ENCODE data around the gene TMEM51. TPM values are rescaled to one million over a fixed set of nuclear protein-coding genes. Genes with fewer than 3 reads are reported as not detected.

Gene TMEM51
- total and polyA plus RNA-seq, 9 of the 15 experiments (the other 6 are each of a cell fraction or from before 2014, with no cell fraction given): 0.06 to 1.4 (median 0.58) TPM

GRCh38 chr1:15260418-15261154, 107.0 kb downstream of the TMEM51 start (continued):
- TF ChIP-seq FOXJ2 (tag; IDR thresholded peaks at IDR 0.05) (0 out of 2 replicates have a peak, but pooled peaks have one; percentile 31), MEIS2 (IDR thresholded peaks at IDR 0.05; ENCODE audit: partially characterized antibody) (peak; percentile 25), TAL1 (IDR thresholded peaks at IDR 0.05) (peak; percentile 71), PRMT5 (CRISPR knock-in tag; IDR thresholded peaks at IDR 0.05) (no peak), SRF (CRISPR knock-in tag; IDR thresholded peaks at IDR 0.05) (peak; percentile 63 to 96; a peak in 3 of 4 replicates), ELF1 (tag; IDR thresholded peaks at IDR 0.05) (no peak), ZNF175 (CRISPR knock-in tag; IDR thresholded peaks at IDR 0.05; ENCODE audit: low read depth) (0 out of 2 replicates have a peak, but pooled peaks have one; percentile 20), ZNF212 (CRISPR knock-in tag; IDR thresholded peaks at IDR 0.05) (no peak), FOXM1 (IDR thresholded peaks at IDR 0.05; ENCODE audit: low read depth) (0 out of 2 replicates have a peak, but pooled peaks have one; percentile 37), FOXM1 (CRISPR knock-in tag; IDR thresholded peaks at IDR 0.05; ENCODE audit: low read depth) (no peak), TOE1 (IDR thresholded peaks at IDR 0.05; ENCODE audit: borderline replicate concordance) (peak; percentile 84), TOE1 (CRISPR knock-in tag; IDR thresholded peaks at IDR 0.05; ENCODE audit: borderline replicate concordance, low read depth) (no peak), GATA2 (CRISPR knock-in tag; IDR thresholded peaks at IDR 0.05) (peak; percentile 74), ZNF12 (CRISPR knock-in tag; IDR thresholded peaks at IDR 0.05) (no peak), ZNF511 (CRISPR knock-in tag; IDR thresholded peaks at IDR 0.05) (0 out of 2 replicates have a peak, but pooled peaks have one; percentile 25), AFF1 (IDR thresholded peaks at IDR 0.05; ENCODE audit: low read depth in 1 of 2, partially characterized antibody in 2 of 2) (peak in 1 of 2 experiments; percentile 51), NBN (IDR thresholded peaks at IDR 0.05; ENCODE audit: low read depth) (no peak), ZEB2 (IDR thresholded peaks at IDR 0.05) (peak; percentile 95), ARID1B (IDR thresholded peaks at IDR 0.05) (peak; percentile 93)
- TF ChIP-seq, protein P1, sequence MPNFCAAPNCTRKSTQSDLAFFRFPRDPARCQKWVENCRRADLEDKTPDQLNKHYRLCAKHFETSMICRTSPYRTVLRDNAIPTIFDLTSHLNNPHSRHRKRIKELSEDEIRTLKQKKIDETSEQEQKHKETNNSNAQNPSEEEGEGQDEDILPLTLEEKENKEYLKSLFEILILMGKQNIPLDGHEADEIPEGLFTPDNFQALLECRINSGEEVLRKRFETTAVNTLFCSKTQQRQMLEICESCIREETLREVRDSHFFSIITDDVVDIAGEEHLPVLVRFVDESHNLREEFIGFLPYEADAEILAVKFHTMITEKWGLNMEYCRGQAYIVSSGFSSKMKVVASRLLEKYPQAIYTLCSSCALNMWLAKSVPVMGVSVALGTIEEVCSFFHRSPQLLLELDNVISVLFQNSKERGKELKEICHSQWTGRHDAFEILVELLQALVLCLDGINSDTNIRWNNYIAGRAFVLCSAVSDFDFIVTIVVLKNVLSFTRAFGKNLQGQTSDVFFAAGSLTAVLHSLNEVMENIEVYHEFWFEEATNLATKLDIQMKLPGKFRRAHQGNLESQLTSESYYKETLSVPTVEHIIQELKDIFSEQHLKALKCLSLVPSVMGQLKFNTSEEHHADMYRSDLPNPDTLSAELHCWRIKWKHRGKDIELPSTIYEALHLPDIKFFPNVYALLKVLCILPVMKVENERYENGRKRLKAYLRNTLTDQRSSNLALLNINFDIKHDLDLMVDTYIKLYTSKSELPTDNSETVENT (CRISPR knock-in tag; IDR thresholded peaks at IDR 0.05): 0 out of 2 replicates have a peak, but pooled peaks have one; percentile 11
- TF ChIP-seq, protein P2, sequence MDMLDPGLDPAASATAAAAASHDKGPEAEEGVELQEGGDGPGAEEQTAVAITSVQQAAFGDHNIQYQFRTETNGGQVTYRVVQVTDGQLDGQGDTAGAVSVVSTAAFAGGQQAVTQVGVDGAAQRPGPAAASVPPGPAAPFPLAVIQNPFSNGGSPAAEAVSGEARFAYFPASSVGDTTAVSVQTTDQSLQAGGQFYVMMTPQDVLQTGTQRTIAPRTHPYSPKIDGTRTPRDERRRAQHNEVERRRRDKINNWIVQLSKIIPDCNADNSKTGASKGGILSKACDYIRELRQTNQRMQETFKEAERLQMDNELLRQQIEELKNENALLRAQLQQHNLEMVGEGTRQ (CRISPR knock-in tag; IDR thresholded peaks at IDR 0.05): peak; percentile 68
